C4-2B (cell line): ENCODE results near the gene SHC3.

ENCODE experiments used
- H3K27ac ChIP-seq: fragments of 450-650 bp; 2 replicates; pipeline ENCODE4 v1.5.1; 2017
- ZFX ChIP-seq: fragments of 450-650 bp; IDR thresholded peaks from 2 replicates; pipeline ENCODE4 v1.6.1; 2017
- TF ChIP-seq, protein P1 (sequence below): fragments of 450-650 bp; conservative IDR thresholded peaks from 2 replicates; pipeline ENCODE4 v1.5.1; 2017; ENCODE audit warnings: mild to moderate bottlenecking

SHC3 gene

DNA sequence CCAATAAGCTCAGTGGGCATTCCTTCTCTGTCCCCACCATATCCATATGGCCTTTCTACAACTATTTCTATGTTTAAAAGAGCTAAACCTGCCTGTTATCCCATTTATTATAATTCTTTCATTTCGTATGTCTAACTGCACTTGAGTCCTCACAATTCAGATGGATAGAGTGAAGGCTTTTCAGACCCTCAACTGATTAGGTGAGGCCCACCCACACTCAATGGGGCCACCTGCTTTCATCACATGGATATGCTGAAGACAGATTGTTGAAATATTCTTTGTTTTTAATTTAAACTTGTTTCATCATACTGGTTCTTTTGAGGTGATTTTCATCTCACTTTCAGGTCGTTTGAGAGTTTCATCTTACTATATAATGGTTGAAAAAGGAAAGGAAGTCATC, 193.0 kb downstream of the SHC3 start:
- no peak overlapping the region for H3K27ac ChIP-seq
- TF ChIP-seq ZFX = no peak
- TF ChIP-seq, protein P1, sequence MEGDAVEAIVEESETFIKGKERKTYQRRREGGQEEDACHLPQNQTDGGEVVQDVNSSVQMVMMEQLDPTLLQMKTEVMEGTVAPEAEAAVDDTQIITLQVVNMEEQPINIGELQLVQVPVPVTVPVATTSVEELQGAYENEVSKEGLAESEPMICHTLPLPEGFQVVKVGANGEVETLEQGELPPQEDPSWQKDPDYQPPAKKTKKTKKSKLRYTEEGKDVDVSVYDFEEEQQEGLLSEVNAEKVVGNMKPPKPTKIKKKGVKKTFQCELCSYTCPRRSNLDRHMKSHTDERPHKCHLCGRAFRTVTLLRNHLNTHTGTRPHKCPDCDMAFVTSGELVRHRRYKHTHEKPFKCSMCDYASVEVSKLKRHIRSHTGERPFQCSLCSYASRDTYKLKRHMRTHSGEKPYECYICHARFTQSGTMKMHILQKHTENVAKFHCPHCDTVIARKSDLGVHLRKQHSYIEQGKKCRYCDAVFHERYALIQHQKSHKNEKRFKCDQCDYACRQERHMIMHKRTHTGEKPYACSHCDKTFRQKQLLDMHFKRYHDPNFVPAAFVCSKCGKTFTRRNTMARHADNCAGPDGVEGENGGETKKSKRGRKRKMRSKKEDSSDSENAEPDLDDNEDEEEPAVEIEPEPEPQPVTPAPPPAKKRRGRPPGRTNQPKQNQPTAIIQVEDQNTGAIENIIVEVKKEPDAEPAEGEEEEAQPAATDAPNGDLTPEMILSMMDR = no peak

DNA sequence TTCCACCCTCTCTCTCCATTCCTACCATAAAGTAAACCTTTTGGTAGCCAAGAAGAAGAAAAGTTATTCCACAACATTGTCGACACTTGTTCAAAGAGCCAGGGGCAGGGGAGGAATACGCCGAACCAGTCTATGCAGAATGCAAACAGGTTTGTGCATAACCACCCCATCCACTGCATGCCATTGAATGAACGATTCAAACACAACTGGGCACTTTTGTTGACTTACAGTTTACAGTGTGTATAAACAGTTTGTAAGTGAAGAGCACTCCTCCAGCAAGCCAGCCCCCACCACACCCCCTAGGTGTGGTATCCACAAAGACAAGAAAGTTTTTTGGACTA, 194.1 kb downstream of the SHC3 start:
- no peak for TF ChIP-seq ZFX
- TF ChIP-seq, protein P1 = no peak
- no peak overlapping the region for H3K27ac ChIP-seq

DNA sequence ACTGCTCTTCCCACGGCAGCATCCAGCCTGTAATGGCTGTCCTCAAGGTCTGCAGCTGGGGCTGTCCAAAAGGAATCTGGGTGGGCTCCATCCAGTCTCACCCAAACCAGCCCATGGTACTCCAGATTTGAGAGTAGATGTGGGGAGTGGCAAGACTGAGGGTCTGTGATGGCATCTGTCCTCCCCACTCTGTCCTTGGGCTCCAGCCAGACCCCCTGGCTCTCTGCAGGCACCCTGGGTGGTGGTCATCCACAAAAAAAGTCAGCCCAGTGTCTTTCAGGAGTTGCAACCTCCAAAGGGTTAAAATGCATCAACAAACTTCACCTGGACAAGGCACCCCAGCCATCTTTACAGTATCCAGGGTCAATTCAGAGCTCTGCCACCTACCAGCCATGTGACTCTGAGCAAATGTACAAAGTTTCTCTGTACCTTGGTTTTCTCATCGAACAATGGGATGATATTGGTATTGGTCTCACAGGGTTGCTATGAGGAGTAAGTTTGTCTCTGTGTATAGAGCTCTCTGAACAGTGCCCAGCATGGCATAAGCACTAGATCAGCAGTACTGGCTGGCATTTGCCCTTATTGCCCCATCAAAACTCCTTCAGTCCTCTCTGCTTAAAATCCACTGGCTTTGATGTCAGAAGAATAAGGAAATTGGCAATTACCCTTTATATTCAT, 194.6 kb downstream of the SHC3 start:
- no peak overlapping the region for H3K27ac ChIP-seq
- TF ChIP-seq, protein P1 = no peak
- TF ChIP-seq ZFX = no peak

DNA sequence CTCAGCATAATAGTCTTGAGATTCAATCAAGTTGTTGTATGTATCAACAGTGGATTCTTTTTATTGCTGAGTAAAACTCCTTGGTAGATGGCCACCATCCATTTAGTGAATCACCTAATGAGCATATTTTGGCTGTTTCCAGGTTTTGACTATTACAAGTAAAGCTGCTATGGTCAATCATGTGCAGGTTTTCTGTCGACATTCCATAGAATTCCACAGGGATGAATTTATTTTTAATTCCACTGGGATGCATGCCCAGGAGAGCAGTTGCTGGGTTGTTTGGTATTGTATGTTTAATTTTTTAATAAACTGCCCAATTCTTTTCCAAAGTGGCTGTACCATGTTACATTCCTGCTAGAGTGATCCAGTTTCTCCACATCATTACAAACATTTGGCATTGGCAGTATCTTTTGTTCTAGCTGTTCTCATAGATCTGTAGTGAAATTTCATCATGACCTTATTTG, 197.8 kb downstream of the SHC3 start:
- H3K27ac ChIP-seq = no peak overlapping the region
- TF ChIP-seq, protein P1 = no peak
- no peak for TF ChIP-seq ZFX

DNA sequence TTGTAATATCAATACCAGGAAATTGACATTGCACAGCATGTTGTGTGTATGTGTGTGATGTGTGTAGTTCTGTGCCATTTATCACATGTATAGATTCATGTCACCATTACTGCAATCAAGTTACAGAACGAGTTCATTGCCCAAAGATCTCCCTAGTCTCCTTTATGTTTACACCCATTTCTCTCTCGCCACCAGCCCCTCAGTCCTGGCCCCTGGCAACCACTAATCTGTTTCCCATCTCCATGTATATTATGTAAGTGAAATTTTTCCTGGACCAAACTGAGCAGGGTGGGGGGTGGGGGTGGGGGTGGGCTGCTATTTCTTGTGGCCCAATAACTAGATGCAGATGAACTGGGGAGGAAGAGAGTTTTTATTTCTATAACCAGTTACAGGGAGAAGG, 198.8 kb downstream of the SHC3 start:
- H3K27ac ChIP-seq = no peak overlapping the region
- TF ChIP-seq, protein P1 = no peak
- TF ChIP-seq ZFX = no peak

DNA sequence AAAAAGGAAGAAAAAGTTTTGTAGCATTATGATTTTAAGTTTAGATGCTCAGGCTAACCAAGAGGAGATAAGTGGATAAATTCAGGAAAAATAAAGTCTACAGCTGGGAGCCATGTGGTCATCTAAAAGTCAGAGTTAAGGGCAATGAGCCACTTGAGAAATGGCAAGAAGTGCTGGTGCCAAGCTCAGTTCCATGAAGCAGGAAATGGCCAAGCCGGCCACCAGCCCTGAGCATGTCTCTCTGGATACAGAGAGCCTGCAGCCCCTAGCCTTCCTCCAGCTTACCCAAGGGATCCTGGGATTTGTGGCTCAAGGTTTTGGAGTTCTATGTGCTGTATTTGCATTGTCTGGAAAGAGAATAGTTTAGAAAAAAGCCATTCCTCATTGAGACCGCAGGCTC, 199.6 kb downstream of the SHC3 start:
- H3K27ac ChIP-seq = no peak overlapping the region
- TF ChIP-seq ZFX = no peak
- TF ChIP-seq, protein P1 = no peak

DNA sequence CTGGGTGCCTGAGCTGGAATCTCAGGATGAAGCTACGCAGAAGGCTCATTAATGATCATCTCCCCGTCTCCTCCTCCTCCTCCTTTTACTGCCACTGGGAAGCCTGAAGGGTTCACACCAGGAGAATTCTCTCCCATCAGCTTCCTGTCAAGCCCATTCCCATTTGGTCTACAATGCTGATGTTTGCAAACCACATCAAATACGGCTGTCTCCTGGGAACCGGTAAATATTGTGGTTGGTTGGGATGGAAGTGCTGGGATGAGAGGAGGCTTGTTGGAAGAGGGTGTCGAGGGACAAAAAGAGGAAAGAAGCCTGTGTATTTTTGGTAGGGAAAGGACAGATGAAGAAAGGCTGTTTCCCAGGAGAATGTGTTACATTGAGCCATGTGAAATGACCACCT, 200.6 kb downstream of the SHC3 start:
- TF ChIP-seq, protein P1 = no peak
- no peak for TF ChIP-seq ZFX
- no peak overlapping the region for H3K27ac ChIP-seq
